ENCODE data around the gene FERMT1.

The FERMT1 gene

GRCh38 chr20:6135347-6135746 is 12.5 kb upstream of the FERMT1 start:
- in situ Hi-C loops (cut with HindIII; ENCODE audit: low sequenced_read_pairs), result no loop called here
- TF ChIP-seq CTCF (IDR thresholded peaks at IDR 0.05; ENCODE audit: low read depth, low read length), result no peak
- no peak for DNase-seq (ENCODE audit: low read depth, low spot score)
- H3K4me3 ChIP-seq (ENCODE audit: low read depth, low read length), result no peak overlapping the region

- no peak for DNase-seq (ENCODE audit: low read depth, low spot score)
- no peak for TF ChIP-seq CTCF (IDR thresholded peaks at IDR 0.05; ENCODE audit: low read depth, low read length)
- no peak overlapping the region for H3K4me3 ChIP-seq (ENCODE audit: low read depth, low read length)
- in situ Hi-C loops (cut with HindIII; ENCODE audit: low sequenced_read_pairs), result no loop called here
These were observed 11.8 kb upstream of the FERMT1 start for GRCh38 chr20:6134592-6134991.

GRCh38 chr20:6130045-6130444 is 7.2 kb upstream of the FERMT1 start:
- TF ChIP-seq CTCF (IDR thresholded peaks at IDR 0.05; ENCODE audit: low read depth, low read length), result no peak
- no peak for DNase-seq (ENCODE audit: low read depth, low spot score)
- in situ Hi-C loops (cut with HindIII; ENCODE audit: low sequenced_read_pairs), result no loop called here
- H3K4me3 ChIP-seq (ENCODE audit: low read depth, low read length), result no peak overlapping the region

- DNase-seq (ENCODE audit: low read depth, low spot score), result no peak
- in situ Hi-C loops (cut with HindIII; ENCODE audit: low sequenced_read_pairs), result no loop called here
- H3K4me3 ChIP-seq (ENCODE audit: low read depth, low read length), result no peak overlapping the region
- TF ChIP-seq CTCF (IDR thresholded peaks at IDR 0.05; ENCODE audit: low read depth, low read length), result no peak
These were observed 5.0 kb upstream of the FERMT1 start for GRCh38 chr20:6127825-6128224.

GRCh38 chr20:6126846-6127245 is 4.0 kb upstream of the FERMT1 start:
- in situ Hi-C loops (cut with HindIII; ENCODE audit: low sequenced_read_pairs), result no loop called here
- no peak overlapping the region for H3K4me3 ChIP-seq (ENCODE audit: low read depth, low read length)
- TF ChIP-seq CTCF (IDR thresholded peaks at IDR 0.05; ENCODE audit: low read depth, low read length), result no peak
- DNase-seq (ENCODE audit: low read depth, low spot score), result no peak

GRCh38 chr20:6123649-6124014 is 802 bp upstream of the FERMT1 start:
- no peak for DNase-seq (ENCODE audit: low read depth, low spot score)
- in situ Hi-C loops (cut with HindIII; ENCODE audit: low sequenced_read_pairs), result no loop called here
- no peak overlapping the region for H3K4me3 ChIP-seq (ENCODE audit: low read depth, low read length)
- no peak for TF ChIP-seq CTCF (IDR thresholded peaks at IDR 0.05; ENCODE audit: low read depth, low read length)

All from astrocyte of the spinal cord (primary cell).